ENCODE results near the gene TMEM108.

GRCh38 chr3:133125802-133126201 is 87.6 kb downstream of the TMEM108 start:
- TF ChIP-seq CTCF (IDR thresholded peaks at IDR 0.05) (no peak), POLR2A (IDR thresholded peaks at IDR 0.05) (no peak)
